Diencephalon (tissue), 1 donor: ENCODE results near the gene KLK7. TPM values are rescaled to one million over a fixed set of nuclear protein-coding genes. Genes with fewer than 3 reads are reported as not detected.

Experiments
- total RNA-seq: library from RNA; depleted of rRNA; stranded (reverse); fragments of >200 nt; gene quantifications from one replicate; pipeline ENCODE4 v1.2.3, GENCODE V29; 2014

Gene KLK7
- total RNA-seq: not detected

GRCh38 chr19:50983625-50984292 lies at the start of gene KLK7:
Gene KLK7, minus strand, starts transcription at chr19:50983917. Its CDS starts 1,518 bp downstream, at chr19:50982399.

GRCh38 chr19:51026554-51026831 lies 42.8 kb upstream of the KLK7 start, which contains the start of gene KLK11:
Gene KLK11, minus strand, starts transcription at chr19:51026616. Its CDS starts 985 bp downstream, at chr19:51025631.

GRCh38 chr19:51019544-51019925 lies 35.8 kb upstream of the KLK7 start, which contains the start of gene KLK10:
Gene KLK10, minus strand, starts transcription at chr19:51019709. Its CDS starts 579 bp downstream, at chr19:51019130.

GRCh38 chr19:51001515-51001914 lies 17.8 kb upstream of the KLK7 start, which contains the start of gene KLK8:
Gene KLK8, minus strand, starts transcription at chr19:51001604. Its CDS starts 437 bp downstream, at chr19:51001167.

GRCh38 chr19:50969413-50969760 lies 14.3 kb downstream of the KLK7 start, which contains the start of gene KLK6:
Gene KLK6, minus strand, starts transcription at chr19:50969591. Its CDS starts 1,487 bp downstream, at chr19:50968104.

GRCh38 chr19:50952910-50953309 lies 30.8 kb downstream of the KLK7 start, which contains the start of gene KLK5:
Gene KLK5, minus strand, starts transcription at chr19:50953038. Its CDS starts 381 bp downstream, at chr19:50952657.

Other genes starting within 250 kb of the KLK7 start
- not detected for gene GPR32, start 213.5 kb downstream of the KLK7 start, total RNA-seq
- gene ACP4, start 193.5 kb downstream of the KLK7 start, total RNA-seq: not detected
- gene KLK1, start 160.1 kb downstream of the KLK7 start, total RNA-seq: not detected
- gene KLK15, start 150.3 kb downstream of the KLK7 start, total RNA-seq: not detected
- gene KLK3, start 129.0 kb downstream of the KLK7 start, total RNA-seq: not detected
- gene KLK2, start 110.5 kb downstream of the KLK7 start, total RNA-seq: not detected
- gene KLK4, start 72.5 kb downstream of the KLK7 start, total RNA-seq: not detected
- 0.69 TPM for gene KLK5, start 30.9 kb downstream of the KLK7 start, total RNA-seq
- not detected for gene KLK6, start 14.3 kb downstream of the KLK7 start, total RNA-seq
- gene KLK8, start 17.7 kb upstream of the KLK7 start, total RNA-seq: not detected
- gene KLK10, start 35.8 kb upstream of the KLK7 start, total RNA-seq: 3.2 TPM
- not detected for gene KLK11, start 42.7 kb upstream of the KLK7 start, total RNA-seq
- gene KLK12, start 51.1 kb upstream of the KLK7 start, total RNA-seq: not detected
- gene KLK13, start 81.2 kb upstream of the KLK7 start, total RNA-seq: 0.23 TPM
- gene KLK14, start 99.0 kb upstream of the KLK7 start, total RNA-seq: not detected
- 3.9 TPM for gene CTU1, start 124.5 kb upstream of the KLK7 start, total RNA-seq
- gene SIGLEC9, start 141.0 kb upstream of the KLK7 start, total RNA-seq: 0.69 TPM
- gene SIGLEC7, start 158.4 kb upstream of the KLK7 start, total RNA-seq: 0.46 TPM
- gene CD33, start 241.2 kb upstream of the KLK7 start, total RNA-seq: 0.23 TPM